ENCODE measurements around the gene YKT6.

GRCh38 chr7:44216019-44216418 is 15.2 kb downstream of the YKT6 start:
- no peak for TF ChIP-seq POLR2A (IDR thresholded peaks at IDR 0.05; ENCODE audit: low read length)
- TF ChIP-seq GATA1 (IDR thresholded peaks at IDR 0.05; ENCODE audit: low read depth, low read length), result no peak
